HCT116 (cell line): Measurements from ENCODE around the gene R3HDM4. TPM values are rescaled to one million over a fixed set of nuclear protein-coding genes. Genes with fewer than 3 reads are reported as not detected.

ENCODE experiments used
- ATAC-seq: fragments of 200-7000 bp; cut with Tn5 transposase; 2 replicates; pipeline ENCODE4 v1.9.1; 2020; ENCODE audit warnings: mild to moderate bottlenecking, moderate library complexity
- BruUV-seq: library from RNA; stranded (reverse); fragments of 400-500 nt; replicated peaks from 2 replicates; lab custom pipeline; 2021; lab: Mats Ljungman, UMichigan
- CTCF ChIA-PET: fragments of 300-600 bp; sonication (Branson Sonifier 250); formaldehyde crosslinking; loops from one replicate; lab custom pipeline; 2021; ENCODE audit warnings: antibody characterized with exemption; lab: Charles Lee
- POLR2A ChIA-PET: fragments of 300-600, 350-600 bp; sonication (Branson Sonifier 250); formaldehyde crosslinking; loops from one replicate; lab custom pipeline; 2021; ENCODE audit warnings: antibody characterized with exemption; lab: Charles Lee
- RAD21 ChIA-PET, 2 experiments: fragments of 300-600 bp; sonication (Branson Sonifier 250); formaldehyde crosslinking; loops; one replicate each; lab custom pipeline; 2023; ENCODE audit warnings: low total read pairs in 2 of 2; ENCODE audit not compliant: uncharacterized antibody in 2 of 2, unreplicated experiment in 2 of 2, low non-redundant PET in 1 of 2; lab: Charles Lee
- DNase-seq: peaks from one replicate; pipeline ENCODE4 v3.0.0-alpha.2; 2010; ENCODE audit warnings: low read depth, low spot score
- H2AFZ ChIP-seq: fragments of 200-600 bp; shearing (Covaris generic), sonication (generic); 2 replicates; pipeline ENCODE4 v1.6.1; 2017; ENCODE audit warnings: low read depth, mixed run types, mixed read lengths, antibody characterized with exemption, low read length; ENCODE audit not compliant: poor library complexity, severe bottlenecking
- H3K27ac ChIP-seq: 2 replicates; pipeline ENCODE4 v1.5.1; 2012; ENCODE audit warnings: low read depth, low read length
- H3K27me3 ChIP-seq: fragments of 200-600 bp; sonication (generic); 2 replicates; pipeline ENCODE4 v1.6.1; 2016; ENCODE audit warnings: mixed run types, low read length, mixed read lengths; ENCODE audit not compliant: insufficient read depth
- H3K36me3 ChIP-seq, 2 experiments: fragments of 200-500 bp in 1 of 2; fragments of 200-600 bp in 1 of 2; sonication (Bioruptor generic) in 1 of 2; sonication (generic) in 1 of 2; 2 replicates each; pipeline versions ENCODE4 v1.5.1 to v1.6.1; 2014 to 2016; ENCODE audit warnings: low read length in 2 of 2, inconsistent platforms in 1 of 2, mixed read lengths in 1 of 2, mixed run types in 1 of 2; ENCODE audit not compliant: insufficient read depth in 2 of 2, control insufficient read depth in 1 of 2
- H3K4me1 ChIP-seq, 2 experiments: fragments of 200-600 bp in 1 of 2; sonication (generic) in 1 of 2; 2 replicates each; pipeline versions ENCODE4 v1.5.1 to v1.6.1; 2012 to 2017; ENCODE audit warnings: low read length in 2 of 2, inconsistent platforms in 1 of 2, mild to moderate bottlenecking in 1 of 2, mixed read lengths in 1 of 2, mixed run types in 1 of 2, moderate library complexity in 1 of 2; ENCODE audit not compliant: insufficient read depth in 2 of 2, control insufficient read depth in 1 of 2
- H3K4me2 ChIP-seq: fragments of 200-600 bp; sonication (generic); 2 replicates; pipeline ENCODE4 v1.6.1; 2017; ENCODE audit warnings: mixed run types, low read length, mixed read lengths
- H3K4me3 ChIP-seq, 2 experiments: fragments of 200-600 bp in 1 of 2; sonication (generic) in 1 of 2; replicated peaks in 1 of 2; 2 replicates each; pipeline ENCODE4 v1.5.1; 2011 to 2016; ENCODE audit warnings: low read length in 2 of 2, control low read depth in 1 of 2, low read depth in 1 of 2, mild to moderate bottlenecking in 1 of 2, mixed read lengths in 1 of 2, mixed run types in 1 of 2
- H3K79me2 ChIP-seq: fragments of 200-600 bp; sonication (generic); 2 replicates; pipeline ENCODE4 v1.6.1; 2017; ENCODE audit warnings: mild to moderate bottlenecking, mixed run types, low read length, moderate library complexity, mixed read lengths; ENCODE audit not compliant: insufficient read depth
- H3K9ac ChIP-seq: fragments of 200-600 bp; sonication (generic); 2 replicates; pipeline ENCODE4 v1.6.1; 2016; ENCODE audit warnings: low read length, mixed read lengths
- H3K9me2 ChIP-seq: fragments of 200-600 bp; sonication (generic), shearing (Covaris generic); 2 replicates; pipeline ENCODE4 v1.6.1; 2017; ENCODE audit warnings: mixed run types, mild to moderate bottlenecking, moderate library complexity; ENCODE audit not compliant: insufficient read depth
- H3K9me3 ChIP-seq, 2 experiments: fragments of 200-500 bp in 1 of 2; fragments of 200-600 bp in 1 of 2; sonication (Bioruptor generic) in 1 of 2; sonication (generic) in 1 of 2; 2 replicates each; pipeline ENCODE4 v1.6.1; 2014 to 2017; ENCODE audit warnings: low read length in 2 of 2, mixed read lengths in 2 of 2, inconsistent platforms in 1 of 2, low read depth in 1 of 2, mild to moderate bottlenecking in 1 of 2, mixed run types in 1 of 2, moderate library complexity in 1 of 2; ENCODE audit not compliant: control insufficient read depth in 1 of 2, insufficient read depth in 1 of 2
- H4K20me1 ChIP-seq: fragments of 200-600 bp; sonication (generic), shearing (Covaris generic); 2 replicates; pipeline ENCODE4 v1.6.1; 2017; ENCODE audit warnings: mixed run types, mild to moderate bottlenecking, moderate library complexity; ENCODE audit not compliant: insufficient read depth
- CBX3 ChIP-seq: IDR thresholded peaks from 2 replicates; pipeline ENCODE4 v1.6.1; 2012; ENCODE audit warnings: low read depth
- CEBPB ChIP-seq: IDR thresholded peaks from 2 replicates; pipeline ENCODE4 v1.6.1; 2012; ENCODE audit warnings: low read depth
- EGR1 ChIP-seq: IDR thresholded peaks from 2 replicates; pipeline ENCODE4 v1.6.1; 2012; ENCODE audit warnings: low read depth
- ELF1 ChIP-seq: IDR thresholded peaks from 2 replicates; pipeline ENCODE4 v1.6.1; 2012; ENCODE audit warnings: low read depth, borderline replicate concordance
- EZH2 ChIP-seq: fragments of 200-600 bp; sonication (generic); IDR thresholded peaks from 2 replicates; pipeline ENCODE4 v1.6.1; 2017; ENCODE audit warnings: antibody characterized with exemption, mixed run types
- JUND ChIP-seq: IDR thresholded peaks from 2 replicates; pipeline ENCODE4 v1.6.1; 2012
- POLR2A ChIP-seq: IDR thresholded peaks from 2 replicates; pipeline ENCODE4 v1.7.0; 2011; ENCODE audit warnings: borderline replicate concordance; ENCODE audit not compliant: insufficient read depth, insufficient read length; ENCODE audit errors: extremely low read depth
- POLR2AphosphoS5 ChIP-seq: IDR thresholded peaks from 2 replicates; pipeline ENCODE4 v1.6.1; 2011; ENCODE audit warnings: mild to moderate bottlenecking, low read depth, low read length, moderate library complexity
- SP1 ChIP-seq: IDR thresholded peaks from 2 replicates; pipeline ENCODE4 v1.6.1; 2012; ENCODE audit warnings: low read depth
- SRF ChIP-seq: IDR thresholded peaks from 2 replicates; pipeline ENCODE4 v1.6.1; 2012; ENCODE audit warnings: low read depth
- TCF7L2 ChIP-seq: IDR thresholded peaks from 2 replicates; pipeline ENCODE4 v1.7.0; 2011; ENCODE audit warnings: borderline replicate concordance, inconsistent platforms; ENCODE audit not compliant: insufficient read depth, insufficient read length; ENCODE audit errors: extremely low read depth
- intact Hi-C: fragments of 100-400 bp; cut with micrococcal nuclease; formaldehyde crosslinking; loops from 2 replicates; pipeline ENCODE4 v1.10.0; 2022
- total RNA-seq: library from RNA; stranded (reverse); gene quantifications from one replicate; pipeline ENCODE4 v1.2.1, GENCODE V29; 2021; ENCODE audit not compliant: unreplicated experiment
- TF ChIP-seq, protein P1 (sequence below): IDR thresholded peaks from 2 replicates; pipeline ENCODE4 v1.6.1; 2012
- TF ChIP-seq, protein P2 (sequence below): IDR thresholded peaks from 2 replicates; pipeline ENCODE4 v1.6.1; 2011; ENCODE audit warnings: mild to moderate bottlenecking, low read length, moderate library complexity; ENCODE audit not compliant: insufficient replicate concordance; ENCODE audit errors: extremely low read depth
- TF ChIP-seq, protein P3 (sequence below), 3 experiments: fragments of 200-600 bp in 1 of 3; sonication (generic) in 1 of 3; IDR thresholded peaks in 2 of 3; conservative IDR thresholded peaks in 1 of 3; 2 replicates each; pipeline ENCODE4 v1.5.1; 2012 to 2017; ENCODE audit warnings: low read depth in 2 of 3, low read length in 2 of 3, antibody characterized with exemption in 1 of 3, borderline replicate concordance in 1 of 3, control low read depth in 1 of 3, mild to moderate bottlenecking in 1 of 3, mixed read lengths in 1 of 3, mixed run types in 1 of 3, moderate library complexity in 1 of 3; ENCODE audit not compliant: insufficient read depth in 1 of 3

Gene R3HDM4
- total RNA-seq, 1 experiment from 2014 or later = 92.3 TPM

DNA sequence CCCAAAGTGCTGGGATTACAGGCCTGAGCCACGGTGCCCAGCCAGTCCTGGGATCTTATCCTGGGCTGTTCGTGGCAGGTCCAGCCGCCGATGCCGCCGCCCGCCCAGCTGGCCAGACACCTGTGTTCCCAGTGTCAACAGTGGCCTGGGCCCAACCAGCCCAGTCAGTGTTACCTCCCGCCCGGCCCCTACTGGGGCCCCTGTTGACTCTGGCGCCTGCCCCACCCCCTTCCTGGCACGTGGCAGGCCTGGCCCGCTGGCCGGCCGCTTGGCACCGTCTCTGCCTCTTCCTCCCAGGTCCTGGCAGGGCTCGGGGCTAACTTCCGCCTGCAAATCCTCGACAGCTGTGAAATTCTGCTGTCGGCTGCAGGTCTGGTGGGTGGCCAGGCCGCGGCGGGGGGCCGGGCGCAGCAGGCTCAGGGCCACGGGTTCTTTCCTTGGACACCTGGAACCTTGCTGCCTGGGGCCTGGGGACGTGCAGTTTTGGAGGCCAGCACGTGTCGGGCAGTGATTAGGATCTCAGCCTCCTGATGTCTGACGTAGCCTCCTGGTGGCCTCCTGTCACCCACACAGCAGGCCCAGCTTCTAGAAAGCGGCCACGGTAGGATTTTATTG is 22.0 kb upstream of the R3HDM4 start:
- Histone ChIP-seq H3K27ac (no peak overlapping the region), H3K4me2 (no peak overlapping the region), H3K79me2 (peaks cover 3% of the 10 kb centered on the region; the same call in 1 of the 2 replicates), H4K20me1 (no peaks in the 10 kb centered on the region), H3K4me3 (no peak overlapping the region), H2AFZ (no peak overlapping the region), H3K9ac (no peak overlapping the region), H3K36me3 (0 out of 4 replicates have a peak, but pooled peaks cover 0 to 4% of the 10 kb centered on the region in 2 experiments), H3K9me2 (no peaks in the 10 kb centered on the region), H3K27me3 (no peaks in the 10 kb centered on the region), H3K4me1 (peaks cover 20 to 23% of the 10 kb centered on the region in 2 experiments), H3K9me3 (no peaks in the 10 kb centered on the region)
- ChIA-PET CTCF (no interaction called here), POLR2A (no interaction called here), RAD21 (no interaction called here)
- BruUV-seq = no TSS peak
- TF ChIP-seq, protein P1, sequence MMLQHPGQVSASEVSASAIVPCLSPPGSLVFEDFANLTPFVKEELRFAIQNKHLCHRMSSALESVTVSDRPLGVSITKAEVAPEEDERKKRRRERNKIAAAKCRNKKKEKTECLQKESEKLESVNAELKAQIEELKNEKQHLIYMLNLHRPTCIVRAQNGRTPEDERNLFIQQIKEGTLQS = no peak
- TF ChIP-seq SRF = no peak
- ATAC-seq (no peak), DNase-seq (no peak)
- intact Hi-C loops = no loop called here

DNA sequence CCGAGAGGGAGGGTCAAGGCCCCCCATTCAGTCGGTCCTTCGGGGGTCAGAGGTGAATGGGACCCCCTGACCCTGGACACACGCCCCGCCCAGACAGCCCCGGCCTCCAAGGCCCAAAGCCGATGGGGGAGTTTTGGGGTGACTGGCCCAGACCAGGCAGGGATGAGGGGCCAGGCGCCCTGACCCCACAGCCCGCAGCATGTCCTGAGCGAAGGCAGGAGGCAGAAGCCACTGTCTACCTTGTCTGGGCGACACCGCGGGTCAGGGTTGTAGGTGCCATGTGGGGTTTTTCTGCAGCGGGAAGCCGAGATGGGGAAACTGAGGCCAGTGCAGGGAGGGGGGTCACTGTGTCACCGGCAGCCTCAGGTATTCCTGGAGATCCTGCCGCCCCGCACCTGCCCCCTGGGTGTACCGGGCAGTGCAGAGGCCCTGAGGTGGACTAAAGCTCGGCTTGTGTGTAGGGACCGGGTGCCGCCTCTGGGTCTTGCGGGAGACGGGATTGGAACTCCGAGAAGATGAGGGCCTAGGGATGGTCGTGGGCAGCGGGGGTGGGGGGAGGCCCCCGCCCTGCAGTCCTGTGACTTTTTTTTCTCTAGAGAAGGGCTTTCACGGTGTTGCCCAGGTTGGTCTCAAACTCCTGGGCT is 21.3 kb upstream of the R3HDM4 start:
- no peak overlapping the region for H3K4me2 ChIP-seq
- H3K79me2 ChIP-seq = no peaks in the 10 kb centered on the region; the same call in 1 of the 2 replicates
- ATAC-seq (no peak), DNase-seq (no peak)
- H4K20me1 ChIP-seq = no peaks in the 10 kb centered on the region
- H3K9ac ChIP-seq = no peak overlapping the region
- no peak overlapping the region for H3K4me3 ChIP-seq
- POLR2A ChIA-PET = no interaction called here
- intact Hi-C loops = no loop called here
- peaks cover 14 to 18% of the 10 kb centered on the region in 2 experiments for H3K4me1 ChIP-seq
- H3K9me2 ChIP-seq = no peaks in the 10 kb centered on the region
- H3K9me3 ChIP-seq = no peaks in the 10 kb centered on the region
- H3K36me3 ChIP-seq = 0 out of 4 replicates have a peak, but pooled peaks cover 0 to 4% of the 10 kb centered on the region in 2 experiments
- no peak for TF ChIP-seq CEBPB
- no peak for TF ChIP-seq ELF1
- no peak for TF ChIP-seq CBX3
- no peak for TF ChIP-seq EZH2
- TF ChIP-seq, protein P2, sequence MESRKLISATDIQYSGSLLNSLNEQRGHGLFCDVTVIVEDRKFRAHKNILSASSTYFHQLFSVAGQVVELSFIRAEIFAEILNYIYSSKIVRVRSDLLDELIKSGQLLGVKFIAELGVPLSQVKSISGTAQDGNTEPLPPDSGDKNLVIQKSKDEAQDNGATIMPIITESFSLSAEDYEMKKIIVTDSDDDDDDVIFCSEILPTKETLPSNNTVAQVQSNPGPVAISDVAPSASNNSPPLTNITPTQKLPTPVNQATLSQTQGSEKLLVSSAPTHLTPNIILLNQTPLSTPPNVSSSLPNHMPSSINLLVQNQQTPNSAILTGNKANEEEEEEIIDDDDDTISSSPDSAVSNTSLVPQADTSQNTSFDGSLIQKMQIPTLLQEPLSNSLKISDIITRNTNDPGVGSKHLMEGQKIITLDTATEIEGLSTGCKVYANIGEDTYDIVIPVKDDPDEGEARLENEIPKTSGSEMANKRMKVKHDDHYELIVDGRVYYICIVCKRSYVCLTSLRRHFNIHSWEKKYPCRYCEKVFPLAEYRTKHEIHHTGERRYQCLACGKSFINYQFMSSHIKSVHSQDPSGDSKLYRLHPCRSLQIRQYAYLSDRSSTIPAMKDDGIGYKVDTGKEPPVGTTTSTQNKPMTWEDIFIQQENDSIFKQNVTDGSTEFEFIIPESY = no peak
- no peak for TF ChIP-seq POLR2AphosphoS5
- TF ChIP-seq POLR2A = no peak
- TF ChIP-seq JUND = no peak
- no peak for TF ChIP-seq TCF7L2
- TF ChIP-seq SP1 = no peak
- no peak for TF ChIP-seq EGR1
- TF ChIP-seq, protein P3, sequence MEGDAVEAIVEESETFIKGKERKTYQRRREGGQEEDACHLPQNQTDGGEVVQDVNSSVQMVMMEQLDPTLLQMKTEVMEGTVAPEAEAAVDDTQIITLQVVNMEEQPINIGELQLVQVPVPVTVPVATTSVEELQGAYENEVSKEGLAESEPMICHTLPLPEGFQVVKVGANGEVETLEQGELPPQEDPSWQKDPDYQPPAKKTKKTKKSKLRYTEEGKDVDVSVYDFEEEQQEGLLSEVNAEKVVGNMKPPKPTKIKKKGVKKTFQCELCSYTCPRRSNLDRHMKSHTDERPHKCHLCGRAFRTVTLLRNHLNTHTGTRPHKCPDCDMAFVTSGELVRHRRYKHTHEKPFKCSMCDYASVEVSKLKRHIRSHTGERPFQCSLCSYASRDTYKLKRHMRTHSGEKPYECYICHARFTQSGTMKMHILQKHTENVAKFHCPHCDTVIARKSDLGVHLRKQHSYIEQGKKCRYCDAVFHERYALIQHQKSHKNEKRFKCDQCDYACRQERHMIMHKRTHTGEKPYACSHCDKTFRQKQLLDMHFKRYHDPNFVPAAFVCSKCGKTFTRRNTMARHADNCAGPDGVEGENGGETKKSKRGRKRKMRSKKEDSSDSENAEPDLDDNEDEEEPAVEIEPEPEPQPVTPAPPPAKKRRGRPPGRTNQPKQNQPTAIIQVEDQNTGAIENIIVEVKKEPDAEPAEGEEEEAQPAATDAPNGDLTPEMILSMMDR (IDR thresholded peaks at IDR 0.05 in 2 of 3, conservative IDR thresholded peaks at IDR 0.05 in 1 of 3; ENCODE audit: borderline replicate concordance in 1 of 3, insufficient read depth in 1 of 3, low read depth in 2 of 3, low read length in 2 of 3) = no peak
- TF ChIP-seq, protein P1 = no peak
- no peaks in the 10 kb centered on the region for H3K27me3 ChIP-seq
- no peak overlapping the region for H3K27ac ChIP-seq
- H2AFZ ChIP-seq = no peak overlapping the region
- RAD21 ChIA-PET = no interaction called here
- no TSS peak for BruUV-seq
- CTCF ChIA-PET = no interaction called here
